ENCODE data around the gene SMARCE1.
"Not testable (repeated sequence)": the region's sequence is repeated elsewhere in the genome, so short reads cannot be mapped to it uniquely, and the experiment has no call there.

SMARCE1 gene

DNA sequence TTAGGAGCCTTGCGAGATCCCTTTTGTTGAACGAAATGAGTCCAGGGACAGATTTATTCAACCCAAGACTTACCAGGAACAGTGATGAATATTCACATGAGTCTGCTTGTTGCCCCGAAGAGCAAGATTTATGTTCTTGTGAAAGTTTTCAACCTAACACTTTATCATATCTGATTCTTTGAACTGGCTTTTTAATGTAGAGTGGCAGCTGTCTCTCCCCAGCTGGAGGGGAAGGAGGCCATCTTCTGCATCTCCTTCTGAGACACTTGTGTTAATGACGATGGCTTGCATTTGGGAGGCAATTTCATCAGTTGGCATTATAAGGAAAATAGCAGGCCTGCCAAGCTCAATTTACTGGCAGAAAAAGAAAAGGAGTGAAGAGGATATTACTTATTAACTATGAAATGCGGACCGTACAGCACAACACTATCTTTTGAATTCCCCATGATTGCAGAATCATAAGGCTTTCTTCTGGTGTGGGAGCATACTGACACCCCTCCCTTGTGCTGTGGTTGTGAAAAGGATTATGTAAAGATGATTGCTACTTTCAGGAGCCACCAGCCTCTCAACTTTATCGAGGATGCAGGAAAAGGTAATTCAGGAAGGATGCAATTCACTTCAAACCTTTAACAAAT lies 35.7 kb downstream of the SMARCE1 start:
- DNase-seq (ENCODE audit: low spot score), result no peak

DNA sequence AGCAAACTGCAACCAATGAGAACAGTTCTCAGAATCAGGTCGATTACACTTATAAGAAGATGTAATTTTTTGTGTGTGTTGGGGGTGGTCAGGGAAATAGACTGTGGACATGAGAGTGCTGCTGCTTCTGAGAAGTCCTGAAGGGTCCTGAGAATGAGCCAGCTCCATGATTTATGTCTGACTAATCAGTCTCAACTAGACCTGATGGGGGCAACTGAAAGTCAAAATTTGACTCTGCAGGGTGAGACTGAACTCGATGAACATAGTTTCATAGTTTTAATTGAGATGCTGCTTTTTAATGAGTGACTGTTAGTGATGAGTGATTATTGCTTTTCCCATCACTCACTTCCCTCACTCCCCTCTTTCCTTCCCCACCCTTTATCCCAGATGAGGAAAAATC lies 37.3 kb downstream of the SMARCE1 start:
- no peak for DNase-seq (ENCODE audit: low spot score)

GRCh38 chr17:40608061-40608581 lies 39.5 kb downstream of the SMARCE1 start:
- no peak for DNase-seq (ENCODE audit: low spot score)

GRCh38 chr17:40607641-40608040 lies 40.0 kb downstream of the SMARCE1 start:
- no peak for DNase-seq (ENCODE audit: low spot score)

DNA sequence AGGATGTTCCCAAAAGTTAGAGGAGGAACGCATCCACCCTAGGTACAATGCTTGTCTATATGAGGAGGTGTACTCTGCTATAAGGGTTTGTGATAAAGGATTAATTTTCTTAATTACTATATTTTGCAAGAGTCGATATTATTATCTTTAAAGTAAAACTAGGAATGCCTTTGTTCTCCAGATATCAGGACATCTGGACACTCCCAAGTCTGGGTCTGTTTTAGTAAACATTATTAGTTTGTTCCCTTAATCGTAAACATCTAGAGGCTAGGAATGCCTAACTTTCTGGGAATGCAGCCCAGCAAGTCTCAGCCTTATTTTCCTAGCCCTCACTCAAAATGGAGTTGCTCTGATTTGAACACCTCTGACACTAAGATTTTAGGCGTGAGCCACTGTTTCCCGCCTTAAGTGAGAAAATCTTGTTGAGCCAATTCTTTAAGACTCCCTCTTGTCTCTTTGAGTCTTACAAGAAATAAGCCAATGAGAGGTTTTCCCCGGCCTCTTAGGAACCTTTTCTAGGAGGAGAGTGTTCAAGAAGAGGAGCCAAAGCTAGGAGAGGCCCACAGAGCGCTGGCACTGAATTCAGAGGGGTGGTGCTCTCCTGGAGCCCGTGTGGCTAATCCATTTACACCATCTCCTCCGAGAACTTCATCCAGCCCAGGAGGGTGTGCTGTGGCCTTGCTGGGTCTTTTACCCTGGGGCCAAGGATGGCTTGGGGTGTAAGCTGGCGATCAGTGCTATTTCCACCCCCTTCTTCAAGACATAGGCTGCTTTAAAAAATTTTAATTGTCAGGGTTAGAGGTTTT lies 40.9 kb downstream of the SMARCE1 start:
- DNase-seq (ENCODE audit: low spot score), result no peak

DNA sequence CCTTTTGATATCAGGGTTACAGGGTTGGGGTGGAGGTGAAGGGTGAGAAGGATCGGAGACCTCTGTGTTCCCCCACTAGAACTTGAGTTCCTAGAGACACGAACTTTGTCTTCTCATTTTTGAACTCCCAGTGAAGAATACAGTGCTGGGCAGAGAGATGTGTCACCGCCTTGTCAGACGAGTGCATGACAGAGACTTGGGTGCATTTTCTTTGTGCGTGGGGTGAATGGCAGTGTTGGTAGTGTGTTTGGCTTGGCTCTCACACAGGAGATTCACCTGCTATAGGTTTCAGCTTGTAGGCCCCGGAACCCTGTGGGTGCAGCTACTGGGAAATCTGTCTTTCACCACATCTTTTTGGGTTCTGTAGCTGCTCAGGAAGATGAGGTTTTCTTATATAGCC lies 42.3 kb downstream of the SMARCE1 start:
- no peak for DNase-seq (ENCODE audit: low spot score)

GRCh38 chr17:40604327-40605080 lies 43.1 kb downstream of the SMARCE1 start:
- DNase-seq (ENCODE audit: low spot score), result no peak

GRCh38 chr17:40602445-40603443 lies 44.9 kb downstream of the SMARCE1 start:
- no peak for DNase-seq (ENCODE audit: low spot score)

DNA sequence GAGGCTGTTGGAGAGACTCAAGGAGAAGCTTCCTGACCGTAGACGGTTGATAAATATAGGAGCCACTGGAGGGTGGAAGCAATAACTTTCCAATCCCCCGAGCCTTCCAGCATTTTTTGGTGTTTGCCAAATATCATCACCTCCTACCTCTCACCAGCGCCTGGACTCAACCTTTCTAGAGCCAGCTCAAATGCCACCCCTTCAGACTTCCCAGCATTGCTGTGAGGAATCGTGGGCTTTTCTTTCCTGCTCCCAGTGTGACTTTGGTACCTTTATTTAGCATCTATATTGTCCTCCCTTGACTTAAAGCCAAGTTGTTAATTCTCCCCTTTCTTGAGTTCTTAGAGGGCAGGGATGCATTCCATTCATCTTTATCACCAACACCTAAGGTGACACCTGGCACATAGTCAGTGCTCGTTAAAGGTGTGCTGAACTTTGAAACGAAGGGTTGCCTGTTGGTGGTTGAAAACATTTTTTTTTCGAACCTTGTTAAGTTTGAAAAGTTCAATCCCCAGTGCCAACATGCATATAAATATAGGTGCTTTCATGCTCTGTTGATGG lies 47.1 kb downstream of the SMARCE1 start:
- no peak for DNase-seq (ENCODE audit: low spot score)

DNA sequence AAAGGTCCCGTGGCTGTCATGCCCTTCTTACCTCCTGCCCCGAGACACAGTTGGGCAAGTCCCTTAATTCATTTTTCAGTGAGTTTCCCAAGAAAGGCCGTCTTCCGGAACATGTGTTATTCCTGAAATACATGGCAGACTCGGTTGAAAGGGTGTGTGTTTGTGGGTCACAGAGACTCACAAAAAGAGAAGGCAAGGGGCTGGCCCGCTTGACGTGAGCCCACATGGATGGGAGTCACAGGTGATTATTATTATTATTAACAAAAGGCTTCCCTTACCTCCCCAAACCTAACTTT lies 48.2 kb downstream of the SMARCE1 start:
- no peak for DNase-seq (ENCODE audit: low spot score)

DNA sequence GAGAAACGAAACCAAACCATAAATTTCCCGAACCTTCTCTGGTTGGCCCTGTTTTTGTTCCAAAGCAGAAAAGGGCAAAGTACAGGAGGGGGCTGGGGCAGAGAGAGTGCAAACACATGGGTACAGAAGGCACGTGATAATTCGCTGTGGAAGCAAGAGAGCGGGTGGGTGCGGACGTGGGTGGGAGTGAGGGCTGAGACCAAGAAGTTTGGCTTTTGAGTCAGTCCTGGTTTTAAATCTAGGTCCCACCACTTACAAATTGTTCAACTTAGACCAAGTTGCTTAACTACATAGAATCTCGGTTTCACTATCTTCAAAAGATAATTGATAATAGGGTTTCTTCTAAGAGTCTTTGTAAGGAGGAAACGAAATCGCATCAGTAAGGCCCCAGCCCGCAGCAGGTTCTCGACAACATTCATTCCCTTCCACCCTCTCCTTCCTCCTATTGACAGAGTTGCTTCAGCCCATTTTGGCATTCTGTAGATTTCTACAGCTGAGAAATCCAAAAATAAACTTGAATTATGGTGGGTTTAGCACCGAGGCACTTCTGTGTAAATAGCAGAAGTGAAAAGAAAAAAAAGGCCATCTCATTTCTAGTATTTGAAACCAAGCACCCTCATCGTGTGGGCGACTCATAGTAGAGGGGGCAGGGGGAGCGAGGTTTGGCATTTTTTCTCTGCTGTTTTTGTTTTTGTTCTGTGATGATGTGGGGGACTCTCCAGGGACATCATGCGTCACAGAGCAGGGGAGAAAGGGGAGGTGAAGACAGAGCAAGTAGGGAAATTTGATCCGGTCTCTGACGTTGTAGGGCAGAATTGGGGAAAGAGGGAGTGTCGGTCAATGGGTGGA lies 48.8 kb downstream of the SMARCE1 start:
- no peak for DNase-seq (ENCODE audit: low spot score)

- DNase-seq (ENCODE audit: low spot score), result no peak
Observed at GRCh38 chr17:40598301-40598618, 49.4 kb downstream of the SMARCE1 start.

DNA sequence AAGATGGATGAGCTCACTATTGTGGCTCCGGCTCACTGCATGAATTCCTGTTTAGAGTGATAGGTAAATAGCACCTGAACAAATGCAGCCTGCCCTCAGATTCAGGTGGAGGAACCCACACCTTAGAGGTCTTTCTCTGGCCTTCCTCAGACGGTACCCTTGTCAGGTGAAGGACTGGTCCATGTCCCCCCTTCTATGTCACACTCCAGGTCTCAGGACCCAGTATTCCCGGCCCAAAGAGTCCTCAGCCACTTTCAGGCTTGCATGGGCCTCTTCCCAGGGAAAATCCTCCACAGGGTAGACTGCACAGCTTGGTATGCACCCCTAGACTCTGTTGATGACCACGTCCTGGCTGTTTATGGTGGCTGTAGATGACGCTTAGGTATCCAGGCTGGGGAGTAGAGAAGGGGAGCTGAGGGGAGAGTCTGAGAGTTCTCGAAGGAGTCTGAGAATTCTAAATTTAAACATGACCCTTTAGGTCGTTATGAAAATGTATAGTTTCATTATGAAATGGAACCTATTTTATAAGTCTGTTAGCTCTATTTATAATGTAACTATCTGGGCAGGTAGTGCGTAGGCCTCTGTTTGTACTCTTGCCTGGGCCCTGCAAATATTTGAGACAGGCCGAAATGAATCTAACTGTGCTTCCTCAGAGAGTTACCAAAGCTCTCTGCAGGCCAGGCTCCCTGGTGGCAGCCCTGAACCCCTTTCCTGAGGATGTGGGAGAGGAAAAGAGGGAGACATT lies 49.9 kb downstream of the SMARCE1 start:
- no peak for DNase-seq (ENCODE audit: low spot score)

DNA sequence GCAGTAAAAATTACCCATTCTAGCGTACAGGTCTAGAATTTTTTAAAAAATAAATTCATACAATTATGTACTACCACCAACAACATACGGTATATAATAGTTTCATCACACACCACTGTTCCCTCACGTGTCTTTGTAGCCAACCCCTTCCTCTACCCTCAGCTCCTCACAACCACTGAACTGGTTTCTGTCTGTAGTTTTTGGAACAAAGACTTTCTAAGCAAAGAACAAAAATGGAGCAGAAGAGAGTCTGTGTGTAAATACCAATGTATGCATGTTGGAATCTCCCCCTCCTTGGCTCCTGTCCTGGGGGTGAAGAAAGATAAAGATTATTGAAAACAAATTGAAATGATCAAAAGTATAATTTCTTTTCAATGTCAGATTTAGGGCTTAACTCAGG lies 50.5 kb downstream of the SMARCE1 start:
- no peak for DNase-seq (ENCODE audit: low spot score)

DNA sequence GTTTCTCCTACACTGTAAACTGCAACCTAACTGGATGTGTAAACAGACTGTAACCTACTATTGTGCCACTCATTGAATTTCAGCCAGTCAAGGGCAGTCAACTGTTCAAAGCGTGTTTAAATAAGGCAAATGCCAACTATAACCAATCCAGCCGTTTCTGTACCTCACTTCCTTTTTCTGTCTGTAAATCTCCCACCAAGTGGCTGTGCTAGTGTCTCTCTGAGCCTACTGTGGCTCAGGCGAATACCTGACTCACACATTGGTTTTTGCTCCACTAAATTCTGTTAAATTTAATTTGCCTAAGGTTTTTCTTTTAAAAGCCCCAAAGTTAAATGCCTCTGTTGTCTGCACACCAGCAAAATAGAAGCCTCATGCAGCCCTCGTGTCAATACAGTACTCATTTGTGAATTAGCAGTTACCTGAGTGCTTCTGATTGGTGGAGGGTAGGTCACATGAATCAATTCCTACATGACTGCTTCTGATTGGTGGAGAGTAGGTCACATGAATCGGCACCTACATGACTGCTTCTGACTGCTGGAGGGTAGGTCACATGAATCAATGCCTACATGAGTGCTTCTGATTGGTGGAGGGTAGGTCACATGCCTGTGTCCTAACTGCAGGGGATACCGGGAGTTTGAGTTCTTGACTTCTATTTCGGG lies 51.2 kb downstream of the SMARCE1 start:
- DNase-seq (ENCODE audit: low spot score), result no peak

DNA sequence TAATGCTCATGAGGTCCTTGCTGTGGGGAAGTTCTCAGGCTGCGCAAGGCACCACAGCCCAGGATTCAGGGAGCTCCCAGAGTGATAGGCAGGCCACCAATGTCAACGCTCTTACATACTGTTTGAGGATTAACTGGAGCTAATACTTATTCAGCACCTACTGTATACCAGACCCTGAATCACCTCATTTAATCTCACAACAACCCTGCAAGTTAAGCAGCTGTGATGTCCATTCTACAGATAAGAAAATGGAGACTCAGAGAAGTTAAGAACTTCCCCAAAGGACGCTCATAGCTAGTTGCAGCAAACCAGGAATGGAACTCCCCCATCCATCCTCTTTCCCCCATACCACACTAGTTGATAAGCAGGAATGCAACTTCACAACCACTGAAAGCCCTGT lies 56.9 kb downstream of the SMARCE1 start:
- no peak for DNase-seq (ENCODE audit: low spot score)

DNA sequence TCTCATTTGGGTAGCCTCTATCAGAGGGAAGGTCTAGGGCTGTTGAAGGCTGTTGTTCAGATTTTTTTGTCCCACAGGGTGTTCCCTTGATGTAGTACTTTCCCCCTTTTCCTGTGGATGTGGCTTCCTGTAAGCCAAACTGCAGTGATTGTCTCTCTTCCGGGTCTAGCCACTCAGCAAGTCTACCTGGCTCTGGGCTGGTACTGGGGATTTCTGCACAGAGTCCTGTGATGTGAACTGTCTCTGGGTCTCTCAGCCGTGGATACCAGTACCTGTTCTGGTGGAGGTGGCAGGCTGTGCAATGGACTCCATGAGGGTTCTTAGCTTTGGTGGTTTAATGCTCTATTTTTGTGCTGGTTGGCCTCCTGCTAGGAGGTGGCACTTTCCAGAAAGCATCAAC lies 59.1 kb downstream of the SMARCE1 start:
- no peak for DNase-seq (ENCODE audit: low spot score)

DNA sequence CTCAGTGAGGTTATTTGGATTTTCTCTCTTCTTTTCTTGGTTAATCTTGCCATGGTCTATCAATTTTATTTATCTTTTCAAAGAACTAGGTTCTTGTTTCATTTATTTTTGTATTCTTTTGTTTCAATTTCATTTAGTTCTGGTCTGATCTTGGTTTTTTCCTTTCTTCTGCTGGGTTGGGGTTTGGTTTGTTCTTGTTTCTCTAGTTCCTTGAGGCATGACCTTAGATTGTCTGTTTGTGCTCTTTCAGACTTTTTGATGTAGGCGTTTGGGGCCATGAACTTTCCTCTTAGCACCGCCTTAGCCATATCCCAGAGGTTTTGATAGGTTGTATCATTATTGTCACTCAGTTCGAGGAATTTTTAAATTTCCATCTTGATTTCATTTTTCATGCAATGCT lies 61.4 kb downstream of the SMARCE1 start:
- DNase-seq (ENCODE audit: low spot score), result not testable (repeated sequence)

- DNase-seq (ENCODE audit: low spot score), result not testable (repeated sequence)
Observed at GRCh38 chr17:40584950-40585349, 62.7 kb downstream of the SMARCE1 start.

All from HuH-7 (cell line).